Measurements from ENCODE around the gene CUTC.
A peak's percentile ranks its signal among the peaks of the same experiment; 100 is the strongest.
"Not testable (repeated sequence)": the region's sequence is repeated elsewhere in the genome, so short reads cannot be mapped to it uniquely, and the experiment has no call there.

CUTC gene

GRCh38 chr10:99708428-99709012 is 23.5 kb upstream of the CUTC start:
- FAIRE-seq (no peak), DNase-seq (ENCODE audit: insufficient read length, low spot score) (no peak)
- no peak for TF ChIP-seq POU2F2 (IDR thresholded peaks at IDR 0.05; ENCODE audit: low read depth, low read length)
- no peak for TF ChIP-seq PAX5 (IDR thresholded peaks at IDR 0.05; ENCODE audit: insufficient read depth, low read length, severe bottlenecking)
- no peak for TF ChIP-seq POLR2A (IDR thresholded peaks at IDR 0.05; ENCODE audit: low read depth, low read length)
- no peak for TF ChIP-seq POLR2AphosphoS5 (IDR thresholded peaks at IDR 0.05; ENCODE audit: low read depth, low read length)
- no peak for TF ChIP-seq SPI1 (IDR thresholded peaks at IDR 0.05; ENCODE audit: low read depth, low read length)
- no peak for TF ChIP-seq TAF1 (IDR thresholded peaks at IDR 0.05; ENCODE audit: low read depth, low read length)

GRCh38 chr10:99709480-99710229 is 22.4 kb upstream of the CUTC start:
- no peak for FAIRE-seq
- TF ChIP-seq SPI1 (IDR thresholded peaks at IDR 0.05; ENCODE audit: low read depth, low read length) (no peak), POLR2AphosphoS5 (IDR thresholded peaks at IDR 0.05; ENCODE audit: low read depth, low read length) (no peak), POU2F2 (IDR thresholded peaks at IDR 0.05; ENCODE audit: low read depth, low read length) (no peak), POLR2A (IDR thresholded peaks at IDR 0.05; ENCODE audit: low read depth, low read length) (no peak), TAF1 (IDR thresholded peaks at IDR 0.05; ENCODE audit: low read depth, low read length) (no peak), PAX5 (IDR thresholded peaks at IDR 0.05; ENCODE audit: insufficient read depth, low read length, severe bottlenecking) (no peak)
- DNase-seq (ENCODE audit: insufficient read length, low spot score), result no peak

GRCh38 chr10:99711129-99711719 is 20.8 kb upstream of the CUTC start:
- DNase-seq (ENCODE audit: insufficient read length, low spot score) (no peak), FAIRE-seq (peak; percentile 58)
- no peak for TF ChIP-seq POU2F2 (IDR thresholded peaks at IDR 0.05; ENCODE audit: low read depth, low read length)
- TF ChIP-seq SPI1 (IDR thresholded peaks at IDR 0.05; ENCODE audit: low read depth, low read length), result no peak
- no peak for TF ChIP-seq POLR2A (IDR thresholded peaks at IDR 0.05; ENCODE audit: low read depth, low read length)
- no peak for TF ChIP-seq TAF1 (IDR thresholded peaks at IDR 0.05; ENCODE audit: low read depth, low read length)
- TF ChIP-seq POLR2AphosphoS5 (IDR thresholded peaks at IDR 0.05; ENCODE audit: low read depth, low read length), result no peak
- no peak for TF ChIP-seq PAX5 (IDR thresholded peaks at IDR 0.05; ENCODE audit: insufficient read depth, low read length, severe bottlenecking)

- DNase-seq (ENCODE audit: insufficient read length, low spot score), result no peak
- FAIRE-seq, result no peak
- TF ChIP-seq SPI1 (IDR thresholded peaks at IDR 0.05; ENCODE audit: low read depth, low read length) (no peak), POLR2AphosphoS5 (IDR thresholded peaks at IDR 0.05; ENCODE audit: low read depth, low read length) (no peak), TAF1 (IDR thresholded peaks at IDR 0.05; ENCODE audit: low read depth, low read length) (no peak), POU2F2 (IDR thresholded peaks at IDR 0.05; ENCODE audit: low read depth, low read length) (no peak)
Observed at GRCh38 chr10:99714446-99714845, 17.6 kb upstream of the CUTC start.

GRCh38 chr10:99720387-99720786 is 11.6 kb upstream of the CUTC start:
- DNase-seq (ENCODE audit: insufficient read length, low spot score) (no peak), FAIRE-seq (no peak)
- TF ChIP-seq POLR2AphosphoS5 (IDR thresholded peaks at IDR 0.05; ENCODE audit: low read depth, low read length) (no peak), PAX5 (IDR thresholded peaks at IDR 0.05; ENCODE audit: insufficient read depth, low read length, severe bottlenecking) (no peak), POLR2A (IDR thresholded peaks at IDR 0.05; ENCODE audit: low read depth, low read length) (no peak), TAF1 (IDR thresholded peaks at IDR 0.05; ENCODE audit: low read depth, low read length) (no peak), SPI1 (IDR thresholded peaks at IDR 0.05; ENCODE audit: low read depth, low read length) (no peak), POU2F2 (IDR thresholded peaks at IDR 0.05; ENCODE audit: low read depth, low read length) (no peak)

GRCh38 chr10:99730026-99730425 is 2.0 kb upstream of the CUTC start:
- TF ChIP-seq POLR2AphosphoS5 (IDR thresholded peaks at IDR 0.05; ENCODE audit: low read depth, low read length), result no peak
- no peak for TF ChIP-seq SPI1 (IDR thresholded peaks at IDR 0.05; ENCODE audit: low read depth, low read length)
- TF ChIP-seq POU2F2 (IDR thresholded peaks at IDR 0.05; ENCODE audit: low read depth, low read length), result no peak
- TF ChIP-seq TAF1 (IDR thresholded peaks at IDR 0.05; ENCODE audit: low read depth, low read length), result no peak
- TF ChIP-seq POLR2A (IDR thresholded peaks at IDR 0.05; ENCODE audit: low read depth, low read length), result no peak
- TF ChIP-seq PAX5 (IDR thresholded peaks at IDR 0.05; ENCODE audit: insufficient read depth, low read length, severe bottlenecking), result no peak
- FAIRE-seq (no peak), DNase-seq (ENCODE audit: insufficient read length, low spot score) (no peak)

GRCh38 chr10:99731306-99732032 is 565 bp upstream of the CUTC start:
- FAIRE-seq (no peak), DNase-seq (ENCODE audit: insufficient read length, low spot score) (no peak)
- TF ChIP-seq POLR2A (IDR thresholded peaks at IDR 0.05; ENCODE audit: low read depth, low read length), result no peak
- TF ChIP-seq PAX5 (IDR thresholded peaks at IDR 0.05; ENCODE audit: insufficient read depth, low read length, severe bottlenecking), result no peak
- no peak; the same call in 1 of the 2 replicates for TF ChIP-seq POU2F2 (IDR thresholded peaks at IDR 0.05; ENCODE audit: low read depth, low read length)
- no peak for TF ChIP-seq TAF1 (IDR thresholded peaks at IDR 0.05; ENCODE audit: low read depth, low read length)
- TF ChIP-seq POLR2AphosphoS5 (IDR thresholded peaks at IDR 0.05; ENCODE audit: low read depth, low read length), result no peak
- TF ChIP-seq SPI1 (IDR thresholded peaks at IDR 0.05; ENCODE audit: low read depth, low read length), result no peak

GRCh38 chr10:99733366-99733765 is 1.3 kb downstream of the CUTC start:
- TF ChIP-seq POU2F2 (IDR thresholded peaks at IDR 0.05; ENCODE audit: low read depth, low read length) (no peak), POLR2AphosphoS5 (IDR thresholded peaks at IDR 0.05; ENCODE audit: low read depth, low read length) (no peak), POLR2A (IDR thresholded peaks at IDR 0.05; ENCODE audit: low read depth, low read length) (no peak), TAF1 (IDR thresholded peaks at IDR 0.05; ENCODE audit: low read depth, low read length) (no peak), PAX5 (IDR thresholded peaks at IDR 0.05; ENCODE audit: insufficient read depth, low read length, severe bottlenecking) (no peak)
- FAIRE-seq (no peak), DNase-seq (ENCODE audit: insufficient read length, low spot score) (no peak)

GRCh38 chr10:99734111-99734510 is 2.1 kb downstream of the CUTC start:
- DNase-seq (ENCODE audit: insufficient read length, low spot score); FAIRE-seq: not testable (repeated sequence)

Measured in GM12891 (cell line).